ENCODE data around the gene RESF1.

DNA sequence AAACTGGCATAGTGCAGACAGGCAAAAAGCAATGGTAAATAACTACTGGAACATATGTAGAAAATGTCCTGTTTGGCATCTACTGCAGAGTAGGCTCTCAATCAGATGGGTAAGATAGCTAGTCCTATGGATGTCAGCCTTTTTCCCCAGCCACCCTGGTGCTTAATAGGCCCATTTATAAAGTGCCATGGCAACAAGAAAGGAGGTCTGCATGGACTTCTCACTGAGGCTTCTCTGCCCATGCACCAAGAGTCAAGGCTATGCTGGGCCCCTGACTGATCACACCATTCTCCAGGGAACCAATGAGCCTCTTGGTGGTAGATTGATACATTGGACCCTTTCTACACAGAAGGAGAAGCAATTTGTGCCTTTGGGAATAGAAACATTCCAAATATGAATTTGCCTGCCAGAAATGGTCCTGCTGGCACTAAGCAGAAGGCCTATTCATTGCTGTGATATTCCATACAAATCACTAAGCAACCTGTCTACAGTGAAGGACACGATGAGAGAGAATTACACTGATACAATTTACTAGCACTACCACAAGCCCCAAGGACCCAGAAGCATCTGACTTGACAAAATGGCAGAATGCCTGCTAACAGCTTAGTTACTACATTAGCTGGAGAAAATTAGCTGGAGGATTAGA, 43.8 kb downstream of the RESF1 start:
- TF ChIP-seq, protein P1, sequence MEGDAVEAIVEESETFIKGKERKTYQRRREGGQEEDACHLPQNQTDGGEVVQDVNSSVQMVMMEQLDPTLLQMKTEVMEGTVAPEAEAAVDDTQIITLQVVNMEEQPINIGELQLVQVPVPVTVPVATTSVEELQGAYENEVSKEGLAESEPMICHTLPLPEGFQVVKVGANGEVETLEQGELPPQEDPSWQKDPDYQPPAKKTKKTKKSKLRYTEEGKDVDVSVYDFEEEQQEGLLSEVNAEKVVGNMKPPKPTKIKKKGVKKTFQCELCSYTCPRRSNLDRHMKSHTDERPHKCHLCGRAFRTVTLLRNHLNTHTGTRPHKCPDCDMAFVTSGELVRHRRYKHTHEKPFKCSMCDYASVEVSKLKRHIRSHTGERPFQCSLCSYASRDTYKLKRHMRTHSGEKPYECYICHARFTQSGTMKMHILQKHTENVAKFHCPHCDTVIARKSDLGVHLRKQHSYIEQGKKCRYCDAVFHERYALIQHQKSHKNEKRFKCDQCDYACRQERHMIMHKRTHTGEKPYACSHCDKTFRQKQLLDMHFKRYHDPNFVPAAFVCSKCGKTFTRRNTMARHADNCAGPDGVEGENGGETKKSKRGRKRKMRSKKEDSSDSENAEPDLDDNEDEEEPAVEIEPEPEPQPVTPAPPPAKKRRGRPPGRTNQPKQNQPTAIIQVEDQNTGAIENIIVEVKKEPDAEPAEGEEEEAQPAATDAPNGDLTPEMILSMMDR (IDR thresholded peaks at IDR 0.05), result no peak
- TF ChIP-seq POLR2AphosphoS5 (IDR thresholded peaks at IDR 0.05; ENCODE audit: insufficient read depth in 1 of 2, low read depth in 1 of 2) (no peak), POLR2A (IDR thresholded peaks at IDR 0.05) (no peak)
